NCI-H2196 treated with DMSO at 0.1 percent for 48 hours (cell line): ENCODE measurements around the gene TMEFF1.
"Not testable (repeated sequence)": the region's sequence is repeated elsewhere in the genome, so short reads cannot be mapped to it uniquely, and the experiment has no call there.

Source experiments
- DNase-seq: peaks from one replicate; lab custom pipeline; 2025; ENCODE audit not compliant: unreplicated experiment; lab: John Stamatoyannopoulos, UW

Gene TMEFF1, protein sequence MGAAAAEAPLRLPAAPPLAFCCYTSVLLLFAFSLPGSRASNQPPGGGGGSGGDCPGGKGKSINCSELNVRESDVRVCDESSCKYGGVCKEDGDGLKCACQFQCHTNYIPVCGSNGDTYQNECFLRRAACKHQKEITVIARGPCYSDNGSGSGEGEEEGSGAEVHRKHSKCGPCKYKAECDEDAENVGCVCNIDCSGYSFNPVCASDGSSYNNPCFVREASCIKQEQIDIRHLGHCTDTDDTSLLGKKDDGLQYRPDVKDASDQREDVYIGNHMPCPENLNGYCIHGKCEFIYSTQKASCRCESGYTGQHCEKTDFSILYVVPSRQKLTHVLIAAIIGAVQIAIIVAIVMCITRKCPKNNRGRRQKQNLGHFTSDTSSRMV

DNA sequence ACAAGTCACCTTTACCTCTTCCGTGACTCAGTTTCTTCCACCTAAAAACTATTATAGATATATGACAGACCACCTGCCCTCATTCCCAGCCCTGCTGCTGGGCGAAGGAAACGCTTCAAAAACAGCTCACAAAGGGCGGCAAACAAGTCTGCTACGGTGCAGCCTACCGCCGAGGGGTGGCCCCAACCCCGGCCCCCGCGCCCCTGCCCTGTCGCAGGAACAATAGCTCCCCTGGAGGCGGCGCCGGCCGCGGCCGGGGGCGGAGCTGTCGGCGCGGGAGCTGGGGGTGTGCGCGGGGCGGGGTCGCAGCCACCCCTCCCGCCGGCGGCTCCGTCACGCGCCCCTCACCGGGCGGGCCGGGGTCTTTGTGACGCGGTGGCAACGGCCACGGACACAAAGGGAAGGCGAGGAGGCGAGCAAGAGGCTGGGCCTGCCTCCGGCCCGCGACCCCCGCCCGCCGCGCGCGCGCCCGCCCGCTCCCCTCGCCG lies at the start of gene TMEFF1:
TMEFF1 (plus strand) TSS at position 362 of the 488 bp plus-strand sequence. CDS start 396 bp downstream, outside the sequence.
- no peak for DNase-seq

DNA sequence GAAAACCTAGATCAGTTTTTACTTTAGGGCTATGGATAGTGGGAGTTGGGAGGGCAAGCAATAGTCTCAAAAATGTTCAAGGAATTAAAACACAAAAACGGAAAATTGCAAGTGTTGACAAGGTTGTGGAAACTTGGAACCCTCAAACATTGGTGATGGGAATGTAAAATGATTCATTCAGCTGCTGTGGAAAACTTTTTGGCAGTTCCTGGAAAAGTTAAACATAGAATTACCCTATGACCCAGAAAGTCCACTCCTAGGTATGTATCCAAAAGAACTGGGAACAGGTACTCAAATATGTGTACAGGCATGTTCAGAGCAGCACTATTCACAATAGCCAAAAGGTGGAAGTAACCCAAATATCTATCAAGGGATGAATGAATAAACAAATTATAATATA lies 47.2 kb upstream of the TMEFF1 start:
- DNase-seq, result no peak

DNA sequence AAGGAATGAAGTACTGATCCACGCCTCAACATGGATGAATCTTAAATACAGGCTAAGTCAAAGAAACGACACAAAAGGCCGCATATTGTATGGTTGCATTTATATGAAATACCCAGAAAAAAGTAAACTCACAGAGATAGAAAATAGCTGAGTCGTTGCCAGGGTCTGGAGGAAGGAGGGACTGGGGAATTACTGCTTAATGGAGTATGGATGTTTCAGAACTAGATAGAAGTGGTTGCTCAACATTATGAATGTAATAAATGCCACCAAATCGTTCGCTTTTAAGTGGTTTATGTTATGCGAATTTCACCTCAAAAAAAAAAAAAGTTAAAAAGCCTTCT lies 46.8 kb upstream of the TMEFF1 start:
- DNase-seq, result no peak

DNA sequence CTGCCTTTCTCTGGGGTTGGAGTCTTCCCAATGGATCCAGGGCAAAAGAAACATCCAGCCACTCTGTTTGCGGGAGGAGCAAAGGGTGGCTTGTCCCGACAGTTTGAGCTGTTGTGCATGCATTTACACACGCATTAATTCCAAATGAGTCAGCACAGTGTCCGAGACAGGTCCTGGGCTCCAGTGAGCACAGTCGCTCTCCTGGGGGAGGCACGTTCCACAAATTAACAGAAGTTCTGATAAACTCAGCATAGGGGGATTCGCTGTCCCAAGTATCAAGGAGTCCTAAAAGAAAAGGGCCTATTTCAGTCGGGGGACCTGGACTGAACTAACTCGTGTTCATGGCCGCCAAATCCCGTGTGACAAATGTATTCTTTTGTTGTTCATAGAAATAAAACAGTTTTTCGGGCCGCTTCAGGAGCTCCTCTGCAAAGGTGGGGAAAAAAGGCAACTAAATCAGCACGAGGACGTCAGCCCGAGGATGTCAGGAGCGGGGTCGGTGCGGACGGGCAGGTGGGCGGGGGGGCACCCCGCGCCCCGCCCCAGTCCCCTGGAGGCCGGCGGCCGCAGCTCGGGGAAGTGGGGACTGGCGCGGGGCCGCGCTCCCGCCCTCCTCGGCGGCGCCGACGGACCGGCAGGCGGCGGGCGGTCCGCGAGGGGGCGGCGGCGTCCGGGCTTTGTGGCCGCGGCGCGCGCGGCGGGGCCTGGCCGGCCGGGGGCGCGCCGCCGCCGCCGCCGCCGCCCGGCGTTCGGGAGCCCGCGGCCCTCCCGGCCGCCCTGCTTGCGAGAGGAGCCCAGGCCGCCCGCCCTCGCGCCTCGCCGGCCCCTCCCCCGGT lies 46.2 kb upstream of the TMEFF1 start, which contains the start of gene MSANTD3:
MSANTD3 (plus strand) TSS at position 614 of the 836 bp plus-strand sequence. CDS start 14,796 bp downstream, outside the sequence.
- DNase-seq, result peak; percentile 31

DNA sequence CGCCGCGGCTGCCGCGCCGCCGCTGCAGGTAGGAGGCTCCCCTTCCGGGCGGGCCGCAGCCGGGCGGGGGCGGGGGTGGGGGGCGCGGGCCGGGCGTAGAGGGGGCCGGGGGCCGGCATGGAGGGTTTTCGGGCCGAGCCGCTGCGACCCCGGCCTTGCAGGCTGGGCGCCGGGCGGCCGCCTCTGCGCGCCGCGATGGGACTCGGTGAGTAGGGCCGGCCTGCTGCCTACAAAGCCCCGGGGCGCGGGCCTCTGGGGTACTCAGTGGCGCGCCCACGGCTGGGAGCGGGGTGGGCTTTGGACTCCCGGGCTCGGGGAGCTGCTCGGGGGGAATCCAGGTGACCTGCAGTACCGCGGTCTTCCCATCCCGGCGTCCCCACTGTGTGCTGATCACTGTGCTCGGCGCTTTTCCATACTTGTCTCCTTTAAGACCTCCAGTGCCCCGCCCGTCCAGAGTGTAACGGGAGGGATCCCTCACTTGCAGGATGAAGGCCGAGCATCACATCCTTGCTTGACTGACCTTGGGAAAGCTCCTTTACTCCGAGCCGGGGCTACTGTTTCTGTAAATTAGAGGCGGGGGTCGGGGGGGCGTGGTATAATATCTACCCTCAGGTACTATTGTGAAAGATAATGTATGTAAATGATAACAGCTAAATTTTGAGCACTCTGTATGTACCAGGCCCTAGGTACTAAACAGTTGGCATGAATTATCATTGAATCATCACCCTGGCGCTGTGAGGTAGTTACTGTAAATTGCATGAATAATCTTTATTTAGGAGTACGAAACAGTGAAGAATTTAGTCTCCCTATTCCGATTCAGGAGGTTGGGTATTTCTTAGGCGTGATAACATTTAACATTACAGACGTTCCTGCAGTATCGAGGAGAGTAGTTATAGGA lies 45.3 kb upstream of the TMEFF1 start:
- DNase-seq, result peak; percentile 18

DNA sequence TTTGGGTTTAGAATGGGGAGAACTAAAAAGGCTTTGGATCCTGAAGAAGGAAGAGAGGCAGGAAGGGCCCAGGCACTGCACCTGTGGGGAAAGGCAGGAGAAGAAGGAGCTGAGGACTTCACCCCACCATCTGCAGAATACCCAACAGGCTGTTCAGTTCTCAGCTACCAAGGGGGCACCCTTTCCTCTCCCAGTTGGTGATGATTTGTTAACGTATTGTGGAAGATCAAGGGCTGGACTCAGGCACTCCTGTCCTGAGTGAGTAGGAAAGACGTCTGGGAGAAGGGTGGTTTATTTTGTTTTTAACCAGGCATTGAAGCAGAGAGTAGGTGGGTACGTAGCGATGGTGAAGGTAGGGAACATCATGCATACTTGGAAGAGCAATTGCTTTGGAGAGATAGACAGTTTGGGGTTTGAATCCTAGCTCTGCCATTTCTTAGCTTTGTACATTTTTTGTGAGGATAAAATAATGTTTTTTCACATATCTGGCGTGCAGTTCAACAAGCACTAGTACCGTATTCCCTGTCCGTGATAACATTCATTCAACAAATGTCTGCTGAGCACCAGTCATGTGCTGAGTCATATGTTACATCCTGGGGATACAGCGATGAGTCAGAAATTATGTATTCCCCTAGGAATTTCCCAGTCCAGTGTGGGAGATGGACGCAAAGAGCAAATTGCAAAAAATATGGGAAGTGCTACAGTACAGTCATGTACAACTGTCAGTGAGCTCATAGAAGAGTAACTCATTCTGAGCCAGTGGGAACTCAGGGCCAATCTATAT lies 43.9 kb upstream of the TMEFF1 start:
- DNase-seq, result no peak

DNA sequence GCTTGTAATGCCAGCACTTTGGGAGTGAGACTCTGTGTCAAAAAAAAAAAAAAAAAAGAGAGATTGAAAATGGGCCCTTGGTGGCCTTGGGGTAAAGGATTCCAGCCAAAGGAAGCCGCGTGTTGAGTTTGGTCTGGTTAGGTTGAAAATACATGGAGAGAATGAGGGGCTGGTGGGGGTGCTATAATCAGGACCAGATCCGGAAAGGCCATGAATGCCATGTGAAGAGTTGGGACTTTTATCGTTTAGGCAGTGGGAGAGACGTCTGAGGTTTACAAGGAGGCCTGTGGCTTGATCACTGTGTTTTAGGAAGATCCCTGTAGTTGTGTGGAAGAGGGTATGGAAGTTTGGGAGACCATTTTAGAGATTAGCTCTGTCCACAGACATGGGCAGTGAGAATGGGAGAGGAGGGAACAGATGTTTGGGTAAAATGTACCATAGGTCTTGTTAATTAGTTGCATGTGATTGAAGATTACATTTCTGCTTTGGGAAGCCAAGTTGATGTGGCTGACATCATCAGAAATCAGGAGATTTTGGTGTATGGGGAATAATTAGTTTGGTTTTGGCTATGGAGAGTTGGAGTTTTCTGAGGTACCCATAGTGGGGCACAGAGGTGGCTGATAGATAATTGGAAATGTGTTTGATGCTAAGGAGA lies 42.5 kb upstream of the TMEFF1 start:
- no peak for DNase-seq

DNA sequence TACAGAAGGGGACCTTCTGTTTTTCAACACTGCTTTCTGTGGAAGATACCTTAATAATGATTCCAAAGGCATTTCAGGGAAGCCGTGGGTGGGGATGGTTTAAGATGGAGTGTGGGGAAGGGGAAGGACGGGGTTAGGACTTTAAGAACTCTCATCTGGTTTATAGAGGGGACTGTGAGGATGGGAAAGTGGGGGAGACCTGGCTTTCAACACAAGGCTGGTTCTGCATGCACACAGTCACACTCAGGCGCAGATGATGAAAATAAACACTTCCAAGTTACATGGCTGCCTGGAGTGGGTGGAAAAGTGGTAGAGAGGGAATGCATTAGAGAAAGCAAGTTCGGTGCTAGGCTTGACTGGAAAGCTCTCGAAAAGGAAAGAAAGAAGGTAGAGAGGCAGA lies 41.1 kb upstream of the TMEFF1 start:
- no peak for DNase-seq

DNA sequence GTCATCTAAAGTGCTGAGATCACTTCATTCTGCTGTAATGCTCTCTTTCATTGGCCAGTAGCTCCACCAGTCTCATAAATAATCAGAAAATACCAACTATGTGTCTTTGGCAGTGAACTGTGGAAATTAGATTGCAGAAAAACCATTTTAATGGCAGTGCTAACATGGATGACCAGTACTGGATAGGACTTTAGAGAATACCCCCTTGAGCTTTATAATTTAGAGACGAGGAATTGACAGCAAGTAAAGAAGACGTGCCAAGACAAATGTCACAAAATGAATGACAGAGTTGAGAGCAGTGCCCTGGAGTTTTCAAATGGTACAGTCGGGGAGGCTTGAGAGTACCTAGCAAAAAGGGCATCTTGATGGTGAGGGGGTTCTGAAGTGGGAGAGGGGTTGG lies 40.2 kb upstream of the TMEFF1 start:
- DNase-seq, result no peak

DNA sequence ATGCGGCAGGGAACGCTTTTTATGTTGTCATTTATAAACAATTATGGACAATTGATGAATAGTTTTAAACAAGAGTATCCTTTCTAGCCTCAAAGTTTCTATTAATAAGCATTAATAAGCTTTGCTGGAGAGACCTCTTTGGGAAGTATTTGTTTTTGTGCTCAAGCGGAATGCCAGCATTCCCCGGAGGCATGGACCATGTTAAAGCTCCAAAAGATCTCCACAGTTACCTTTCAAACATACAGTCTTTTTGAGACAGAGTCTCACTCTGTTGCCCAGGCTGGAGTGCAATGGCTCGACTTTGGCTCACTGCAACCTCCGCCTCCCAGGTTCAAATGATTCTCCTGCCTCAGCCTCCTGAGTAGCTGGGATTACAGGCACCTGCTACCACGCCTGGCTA lies 36.4 kb upstream of the TMEFF1 start:
- DNase-seq, result no peak

DNA sequence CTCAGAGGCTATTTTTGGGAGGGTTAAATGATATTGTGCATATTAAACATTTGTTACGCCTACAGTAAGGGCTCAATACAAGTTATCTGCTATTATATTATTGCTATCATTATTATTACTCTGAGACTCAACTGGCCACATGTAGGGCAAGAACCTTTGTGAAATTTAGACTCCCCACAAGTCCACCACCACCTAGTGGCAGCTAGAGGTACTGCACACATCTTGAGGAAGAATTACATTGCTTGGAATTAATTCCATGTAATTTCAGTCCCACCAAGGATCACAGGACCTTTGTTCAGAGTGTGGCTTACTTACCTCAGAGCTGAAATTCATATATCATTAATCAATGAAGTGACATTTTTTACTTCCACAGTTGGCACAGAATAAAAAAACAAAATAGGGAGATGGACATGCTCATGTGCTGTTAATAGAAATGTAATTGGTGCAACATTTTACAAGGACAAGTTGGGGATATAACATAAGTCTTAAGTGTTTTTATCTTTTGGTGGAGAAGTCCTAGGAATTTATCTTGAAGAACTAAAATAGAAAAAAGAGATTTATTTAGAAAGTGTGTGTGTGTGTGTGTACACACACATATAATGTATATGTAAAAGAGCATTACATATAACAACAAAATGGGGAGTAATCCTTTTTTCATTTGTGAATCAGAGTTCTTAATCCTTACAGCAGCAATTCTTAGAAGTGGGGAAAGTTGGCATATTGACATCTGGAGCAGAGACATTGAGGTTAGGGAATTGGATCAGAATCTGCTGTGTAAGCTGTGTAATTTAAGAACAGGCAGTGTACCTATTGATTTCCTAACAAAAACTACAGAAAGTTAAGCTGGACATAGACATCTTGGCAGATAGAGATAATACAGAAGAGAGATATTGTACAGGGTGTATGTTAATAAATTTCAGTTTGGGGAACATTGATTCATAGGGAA lies 34.8 kb upstream of the TMEFF1 start:
- peak; percentile 16 for DNase-seq

DNA sequence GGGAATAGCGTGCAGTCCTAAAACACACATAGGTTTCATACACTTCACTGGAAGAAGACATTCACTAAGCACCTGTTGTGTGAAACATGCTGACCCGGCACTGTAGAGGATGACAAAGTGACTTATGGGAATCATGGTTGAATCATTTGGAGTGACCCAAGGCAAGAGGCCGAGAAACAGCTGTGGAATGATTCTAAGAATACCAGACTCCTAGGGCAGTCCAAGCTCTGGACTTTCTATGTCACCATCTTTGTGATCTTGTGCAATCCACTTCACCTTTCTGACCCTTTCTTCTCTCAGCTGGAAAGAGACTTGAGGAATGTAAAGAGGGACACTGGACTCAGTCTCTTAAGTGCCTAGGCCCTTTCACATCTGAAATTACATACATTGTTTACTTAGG lies 32.9 kb upstream of the TMEFF1 start:
- DNase-seq, result no peak

DNA sequence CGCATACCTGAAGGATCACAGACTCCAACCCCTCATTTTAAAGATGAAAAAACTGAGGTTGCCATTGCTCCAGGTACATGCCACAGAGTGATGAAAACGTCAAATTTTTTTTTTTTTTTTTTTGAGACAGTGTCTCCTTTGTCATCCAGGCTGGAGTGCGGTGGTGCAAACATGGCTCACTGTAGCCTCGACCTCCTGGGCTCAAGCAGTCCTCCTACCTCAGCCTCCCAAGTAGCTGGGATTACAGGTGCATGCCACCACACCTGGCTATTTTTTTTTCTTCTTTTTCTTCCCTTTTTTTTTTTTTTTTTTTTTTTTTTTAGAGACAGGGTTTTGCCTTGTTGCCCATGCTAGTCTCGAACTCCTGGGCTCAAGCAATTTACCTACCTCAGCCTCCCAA lies 32.5 kb upstream of the TMEFF1 start:
- DNase-seq, result not testable (repeated sequence)

DNA sequence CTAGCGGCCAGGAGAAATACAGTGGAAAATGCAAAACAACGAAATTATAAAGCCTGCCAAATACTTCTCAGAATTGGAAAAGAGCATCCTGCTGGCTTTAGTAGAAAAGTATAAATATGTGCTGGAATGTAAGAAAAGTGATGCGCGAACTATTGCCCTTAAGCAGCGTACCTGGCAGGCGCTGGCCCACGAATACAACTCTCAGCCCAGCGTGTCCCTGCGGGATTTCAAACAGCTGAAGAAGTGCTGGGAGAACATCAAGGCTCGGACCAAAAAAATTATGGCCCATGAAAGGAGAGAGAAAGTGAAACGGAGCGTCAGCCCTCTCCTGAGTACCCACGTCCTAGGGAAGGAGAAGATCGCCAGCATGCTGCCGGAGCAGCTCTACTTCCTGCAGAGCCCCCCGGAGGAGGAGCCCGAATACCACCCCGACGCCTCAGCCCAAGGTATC lies 31.0 kb upstream of the TMEFF1 start:
- no peak for DNase-seq

DNA sequence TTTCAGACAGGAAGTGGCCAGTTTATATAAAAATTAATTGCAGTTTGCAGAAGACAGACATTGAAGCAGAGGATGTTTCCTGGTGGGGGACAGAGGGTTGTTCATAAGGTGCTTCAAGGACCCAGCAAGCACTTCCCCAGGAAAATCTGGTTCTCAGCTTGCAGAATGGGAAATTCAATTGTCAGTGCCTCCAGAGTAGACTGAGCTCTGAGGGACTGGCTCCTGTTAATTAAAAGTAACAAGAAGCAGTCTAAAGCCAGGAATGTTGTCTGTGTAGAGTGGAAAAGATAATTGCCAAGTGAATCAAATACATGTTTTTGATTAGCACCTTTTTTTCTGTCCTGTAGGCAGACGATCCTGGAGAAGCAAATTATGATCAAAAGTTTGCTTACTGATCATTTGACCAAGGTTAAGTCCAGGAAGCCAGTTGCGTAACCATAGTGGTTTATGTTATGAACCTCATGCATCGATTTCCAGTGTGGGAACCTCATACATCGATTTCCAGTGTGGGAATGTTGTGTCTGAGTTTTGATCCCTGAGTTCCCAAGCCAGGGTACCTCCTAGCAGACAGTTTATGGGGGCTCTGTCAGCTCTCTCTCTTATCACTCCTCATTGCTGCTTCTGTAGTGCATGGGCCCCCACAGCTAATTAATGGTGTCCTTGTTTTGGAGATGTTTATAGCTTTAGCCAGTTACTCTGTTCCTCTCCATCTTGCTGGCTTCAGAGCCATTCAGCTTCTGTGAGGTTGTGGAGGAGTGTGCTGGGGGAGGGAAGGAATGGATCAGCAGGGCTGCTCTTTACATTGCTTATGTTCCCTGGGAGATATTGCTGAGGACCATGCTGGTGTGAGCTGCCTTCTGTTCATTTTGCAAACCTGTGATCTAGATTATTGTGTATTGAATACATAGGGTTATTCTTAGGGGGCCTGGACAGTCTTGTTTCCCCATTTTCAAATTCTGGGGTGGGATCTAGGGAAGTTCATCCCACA lies 28.9 kb upstream of the TMEFF1 start:
- no peak for DNase-seq

DNA sequence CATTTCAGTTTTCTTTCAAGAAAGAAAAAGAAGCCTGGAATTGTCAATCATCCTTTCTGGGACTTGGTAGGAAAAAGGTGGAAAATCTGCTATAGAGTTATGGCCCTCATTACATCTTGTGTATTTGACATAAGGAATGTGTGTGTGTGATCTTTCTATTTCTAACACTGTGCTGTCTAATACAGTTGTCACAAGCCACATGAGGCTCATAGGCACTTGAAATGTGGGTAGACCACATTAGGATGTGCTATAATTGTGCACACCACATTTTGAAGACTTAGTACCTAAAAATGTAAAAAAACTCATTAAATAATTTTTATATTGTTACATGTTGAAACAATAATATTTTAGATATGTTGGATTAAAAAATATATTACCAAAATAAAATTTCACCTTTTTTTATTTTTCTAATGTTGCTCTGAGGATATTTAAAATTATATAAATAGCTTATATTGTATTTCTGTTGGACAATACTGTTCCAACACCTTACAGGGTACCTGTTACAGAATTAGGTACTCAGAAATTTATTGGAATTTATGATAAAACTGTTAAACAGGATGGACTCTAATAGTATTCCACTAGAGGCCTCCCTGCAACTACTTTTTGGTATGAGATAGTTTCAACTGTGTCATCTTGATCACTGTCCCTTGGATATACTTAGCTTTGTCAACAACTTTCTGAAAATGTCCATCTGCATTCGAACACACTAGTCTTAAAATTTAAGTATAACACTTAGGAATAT lies 27.6 kb upstream of the TMEFF1 start:
- DNase-seq, result no peak
